HepG2 (cell line): ENCODE data around the gene KLKB1. TPM values are rescaled to one million over a fixed set of nuclear protein-coding genes. Genes with fewer than 3 reads are reported as not detected.

ENCODE experiments used
- ATAD3A ChIP-seq: sonication (generic); formaldehyde crosslinking; IDR thresholded peaks from 2 replicates; pipeline ENCODE4 v1.4.0; 2020; ENCODE audit warnings: missing genetic modification reagents
- DPF2 ChIP-seq: sonication (generic); formaldehyde crosslinking; IDR thresholded peaks from 2 replicates; pipeline ENCODE4 v1.4.0; 2020; ENCODE audit warnings: mild to moderate bottlenecking, low read depth, missing genetic modification reagents, borderline replicate concordance
- E2F5 ChIP-seq: sonication (generic); formaldehyde crosslinking; conservative IDR thresholded peaks from 2 replicates; pipeline ENCODE4 v1.4.0; 2020; ENCODE audit warnings: missing genetic modification reagents
- RBAK ChIP-seq: sonication (generic); formaldehyde crosslinking; IDR thresholded peaks from 2 replicates; pipeline ENCODE4 v1.5.1; 2020; ENCODE audit warnings: mild to moderate bottlenecking, missing genetic modification reagents
- TOPORS ChIP-seq: sonication (generic); formaldehyde crosslinking; IDR thresholded peaks from 2 replicates; pipeline ENCODE4 v1.8.0; 2023; ENCODE audit warnings: mild to moderate bottlenecking, missing genetic modification reagents
- ZNF646 ChIP-seq: sonication (generic); formaldehyde crosslinking; IDR thresholded peaks from 2 replicates; pipeline ENCODE4 v1.9.0; 2021; ENCODE audit warnings: mild to moderate bottlenecking, missing genetic modification reagents
- polyA plus RNA-seq, 8 experiments: library from polyadenylated mRNA; depleted of rRNA in 3 of 8; stranded (reverse) in 7 of 8; unstranded in 1 of 8; fragments of >200 nt; fragmentation: Illumina TruSeq in 4 of 8; extraction: Trizol in 4 of 8; gene quantifications; 2 replicates each; pipeline versions ENCODE4 v1.2.1 to v1.2.3, GENCODE V29; 2011 to 2016; ENCODE audit warnings: low read depth in 4 of 8, missing spikeins in 1 of 8, mixed read lengths in 1 of 8; ENCODE audit not compliant: insufficient read depth in 1 of 8
- total RNA-seq, 5 experiments: library from RNA; depleted of rRNA; stranded (reverse); fragments of >200 nt; fragmentation: Illumina TruSeq; extraction: Trizol; gene quantifications; 2 replicates each; pipeline ENCODE4 v1.2.3, GENCODE V29; 2016; ENCODE audit warnings: low read depth in 1 of 5
- TF ChIP-seq, protein P1 (sequence below): sonication (generic); formaldehyde crosslinking; IDR thresholded peaks from 2 replicates; pipeline ENCODE4 v1.5.0; 2020; ENCODE audit warnings: missing genetic modification reagents
- TF ChIP-seq, protein P2 (sequence below): sonication (generic); formaldehyde crosslinking; IDR thresholded peaks from 2 replicates; pipeline ENCODE4 v1.4.0; 2020; ENCODE audit warnings: missing genetic modification reagents, borderline replicate concordance

KLKB1 gene
- total and polyA plus RNA-seq, 2 of the 13 experiments (the other 11 are each of a cell fraction or from before 2014, with no cell fraction given): 0.26 to 0.49 TPM

DNA sequence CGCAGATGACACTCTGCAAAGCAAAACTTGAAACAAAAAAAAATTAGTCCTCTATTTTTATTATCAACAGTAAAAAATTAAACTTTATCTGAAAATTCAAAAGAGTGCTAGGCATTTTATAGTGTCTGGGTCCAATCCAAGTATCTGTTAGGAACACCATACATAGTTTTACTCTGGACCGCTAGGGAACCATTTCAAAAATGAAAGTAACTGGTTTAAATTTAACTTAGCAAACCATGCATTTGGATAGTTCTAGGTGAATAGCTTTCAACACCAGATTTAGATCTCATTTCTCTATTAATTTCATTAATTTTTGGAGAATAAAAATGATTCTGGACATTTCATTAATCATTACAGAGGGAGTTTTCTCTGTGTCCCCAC is 1.2 kb downstream of the KLKB1 start (continued):
- TF ChIP-seq, protein P1, sequence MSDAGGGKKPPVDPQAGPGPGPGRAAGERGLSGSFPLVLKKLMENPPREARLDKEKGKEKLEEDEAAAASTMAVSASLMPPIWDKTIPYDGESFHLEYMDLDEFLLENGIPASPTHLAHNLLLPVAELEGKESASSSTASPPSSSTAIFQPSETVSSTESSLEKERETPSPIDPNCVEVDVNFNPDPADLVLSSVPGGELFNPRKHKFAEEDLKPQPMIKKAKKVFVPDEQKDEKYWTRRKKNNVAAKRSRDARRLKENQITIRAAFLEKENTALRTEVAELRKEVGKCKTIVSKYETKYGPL: no peak
- TF ChIP-seq TOPORS (CRISPR knock-in tag): no peak
- TF ChIP-seq ATAD3A (CRISPR knock-in tag): no peak
- no peak for TF ChIP-seq DPF2 (CRISPR knock-in tag)
- TF ChIP-seq, protein P2, sequence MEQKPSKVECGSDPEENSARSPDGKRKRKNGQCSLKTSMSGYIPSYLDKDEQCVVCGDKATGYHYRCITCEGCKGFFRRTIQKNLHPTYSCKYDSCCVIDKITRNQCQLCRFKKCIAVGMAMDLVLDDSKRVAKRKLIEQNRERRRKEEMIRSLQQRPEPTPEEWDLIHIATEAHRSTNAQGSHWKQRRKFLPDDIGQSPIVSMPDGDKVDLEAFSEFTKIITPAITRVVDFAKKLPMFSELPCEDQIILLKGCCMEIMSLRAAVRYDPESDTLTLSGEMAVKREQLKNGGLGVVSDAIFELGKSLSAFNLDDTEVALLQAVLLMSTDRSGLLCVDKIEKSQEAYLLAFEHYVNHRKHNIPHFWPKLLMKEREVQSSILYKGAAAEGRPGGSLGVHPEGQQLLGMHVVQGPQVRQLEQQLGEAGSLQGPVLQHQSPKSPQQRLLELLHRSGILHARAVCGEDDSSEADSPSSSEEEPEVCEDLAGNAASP (CRISPR knock-in tag): no peak
- no peak for TF ChIP-seq ZNF646
- TF ChIP-seq RBAK (CRISPR knock-in tag): no peak
- no peak for TF ChIP-seq E2F5 (CRISPR knock-in tag)
